GM12873 (cell line): ENCODE measurements around the gene PTCSC3.

Experiments
- TF ChIP-seq, protein P1 (sequence below): IDR thresholded peaks from 2 replicates; pipeline ENCODE4 v1.5.1; 2012; ENCODE audit warnings: low read depth, mild to moderate bottlenecking, moderate library complexity, low read length, control low read depth; ENCODE audit not compliant: insufficient read depth; ENCODE audit errors: missing control alignments

Gene PTCSC3

DNA sequence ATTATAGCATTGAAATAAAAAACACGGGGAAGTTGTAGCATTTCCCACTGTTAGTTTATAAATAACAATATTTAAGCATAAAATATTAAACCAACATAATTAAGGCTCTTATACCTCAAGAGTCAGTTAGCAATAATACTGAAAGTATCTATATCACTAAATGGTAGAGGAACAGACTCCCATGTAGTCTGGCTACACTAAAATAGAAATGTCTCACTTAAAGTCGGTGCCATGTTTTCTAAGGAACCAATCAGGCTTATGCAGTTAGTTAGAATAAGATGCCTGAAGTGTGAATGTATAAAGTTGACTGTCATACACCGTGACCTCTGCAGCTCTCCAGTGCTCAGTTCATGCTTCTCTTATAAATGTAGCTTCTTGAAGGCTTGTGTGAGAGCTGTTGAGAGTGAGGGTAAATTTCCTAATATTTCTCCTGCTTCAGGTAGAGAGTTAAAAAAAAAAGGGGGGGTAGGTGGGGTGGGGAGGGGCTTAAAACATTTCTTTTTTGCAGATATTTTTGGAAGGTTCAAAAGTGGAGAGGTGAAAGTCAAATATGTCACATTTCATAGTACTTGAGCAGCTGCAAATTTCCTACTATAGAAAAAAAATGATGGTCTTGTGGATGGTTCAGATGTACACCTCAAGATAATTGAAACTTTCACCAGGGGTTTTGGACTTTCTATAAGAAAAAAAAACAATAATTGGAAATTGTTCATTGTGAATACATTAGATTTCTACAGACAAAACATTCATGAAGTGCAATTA lies 64.5 kb downstream of the PTCSC3 start:
- TF ChIP-seq, protein P1, sequence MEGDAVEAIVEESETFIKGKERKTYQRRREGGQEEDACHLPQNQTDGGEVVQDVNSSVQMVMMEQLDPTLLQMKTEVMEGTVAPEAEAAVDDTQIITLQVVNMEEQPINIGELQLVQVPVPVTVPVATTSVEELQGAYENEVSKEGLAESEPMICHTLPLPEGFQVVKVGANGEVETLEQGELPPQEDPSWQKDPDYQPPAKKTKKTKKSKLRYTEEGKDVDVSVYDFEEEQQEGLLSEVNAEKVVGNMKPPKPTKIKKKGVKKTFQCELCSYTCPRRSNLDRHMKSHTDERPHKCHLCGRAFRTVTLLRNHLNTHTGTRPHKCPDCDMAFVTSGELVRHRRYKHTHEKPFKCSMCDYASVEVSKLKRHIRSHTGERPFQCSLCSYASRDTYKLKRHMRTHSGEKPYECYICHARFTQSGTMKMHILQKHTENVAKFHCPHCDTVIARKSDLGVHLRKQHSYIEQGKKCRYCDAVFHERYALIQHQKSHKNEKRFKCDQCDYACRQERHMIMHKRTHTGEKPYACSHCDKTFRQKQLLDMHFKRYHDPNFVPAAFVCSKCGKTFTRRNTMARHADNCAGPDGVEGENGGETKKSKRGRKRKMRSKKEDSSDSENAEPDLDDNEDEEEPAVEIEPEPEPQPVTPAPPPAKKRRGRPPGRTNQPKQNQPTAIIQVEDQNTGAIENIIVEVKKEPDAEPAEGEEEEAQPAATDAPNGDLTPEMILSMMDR: no peak

DNA sequence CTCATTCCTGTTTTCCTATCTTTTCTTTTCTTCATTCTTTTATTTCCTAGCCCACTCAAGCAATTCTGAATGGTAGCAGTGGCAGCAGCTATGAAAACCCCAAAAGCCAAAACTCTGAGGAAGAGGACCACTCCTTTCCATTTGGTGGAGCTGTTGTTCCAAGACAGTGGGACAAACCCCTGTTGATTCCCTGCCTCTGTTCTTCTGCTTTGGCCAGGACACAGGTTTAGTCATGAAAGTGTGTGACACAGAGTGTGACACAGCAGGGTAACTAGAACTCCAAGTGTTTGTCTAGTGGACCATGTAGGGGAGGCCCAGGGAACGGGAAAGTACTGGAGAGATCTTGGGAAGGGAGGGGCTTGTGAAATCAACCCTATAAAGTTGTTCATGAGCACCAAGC lies 71.1 kb downstream of the PTCSC3 start:
- TF ChIP-seq, protein P1: peak; percentile 28

- TF ChIP-seq, protein P1: no peak
These were observed 76.9 kb downstream of the PTCSC3 start for GRCh38 chr14:36099619-36100018.

DNA sequence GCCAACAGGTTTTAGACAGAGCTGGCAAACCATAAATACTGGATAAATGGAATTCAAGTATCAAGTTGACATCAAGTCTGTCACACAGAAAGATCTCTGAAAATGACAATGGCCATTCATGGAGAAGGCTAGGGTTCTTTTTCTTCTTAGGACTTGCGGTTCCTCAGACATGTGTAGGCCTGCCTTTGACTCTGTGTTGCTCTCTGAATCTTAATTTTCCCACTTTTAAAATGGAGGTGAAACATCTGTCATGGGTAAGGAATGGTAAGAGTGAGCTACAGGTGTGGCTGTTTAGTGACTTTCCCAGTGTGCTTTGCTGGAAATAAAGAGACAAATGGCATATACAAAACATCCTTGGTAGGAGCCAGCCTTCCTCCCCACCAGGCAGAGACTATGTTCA lies 79.2 kb downstream of the PTCSC3 start:
- TF ChIP-seq, protein P1: no peak

- TF ChIP-seq, protein P1: no peak
These were observed 80.4 kb downstream of the PTCSC3 start for GRCh38 chr14:36096090-36096489.

- TF ChIP-seq, protein P1: no peak
These were observed 81.6 kb downstream of the PTCSC3 start for GRCh38 chr14:36094963-36095362.

DNA sequence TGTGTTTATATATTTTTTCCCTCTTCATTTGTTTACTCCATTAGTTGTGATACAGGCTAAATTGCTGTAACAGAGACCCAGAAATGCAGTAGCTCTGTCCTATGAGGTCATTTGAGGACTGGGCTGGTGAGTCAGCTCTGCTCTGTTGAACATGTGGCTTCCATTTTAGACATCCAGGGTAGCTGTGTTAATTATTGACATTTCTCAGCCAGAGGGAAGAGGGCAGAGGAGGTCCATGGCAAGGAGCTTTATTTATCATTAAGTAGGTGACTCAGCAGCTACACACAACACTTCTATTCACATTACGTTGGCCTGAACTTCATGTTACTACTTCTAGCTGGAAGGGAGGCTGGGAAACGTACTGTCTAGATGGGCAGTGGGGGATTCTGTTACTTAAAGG lies 85.4 kb downstream of the PTCSC3 start:
- TF ChIP-seq, protein P1: no peak
